WTC11 (cell line): Measurements from ENCODE around the gene CENPQ. TPM values are rescaled to one million over a fixed set of nuclear protein-coding genes. Genes with fewer than 3 reads are reported as not detected.
"Not testable (repeated sequence)": the region's sequence is repeated elsewhere in the genome, so short reads cannot be mapped to it uniquely, and the experiment has no call there.

Experiments
- ATAC-seq: fragments of 200-7000 bp; cut with Tn5 transposase; 2 replicates; pipeline ENCODE4 v1.10.0; 2021; ENCODE audit warnings: mild to moderate bottlenecking, moderate library complexity
- CTCF ChIA-PET: fragments of 300-600 bp; sonication (Branson Sonifier 250); formaldehyde crosslinking; loops from one replicate; lab custom pipeline; 2021; ENCODE audit warnings: antibody characterized with exemption; lab: Charles Lee
- POLR2A ChIA-PET: fragments of 350-600 bp; sonication (Branson Sonifier 250); formaldehyde crosslinking; loops from one replicate; lab custom pipeline; 2021; ENCODE audit warnings: antibody characterized with exemption; lab: Charles Lee
- DNase-seq: peaks from one replicate; pipeline ENCODE4 v3.0.0; 2021; ENCODE audit warnings: low spot score
- H3K27ac Mint-ChIP-seq: 2 replicates; pipeline ENCODE4 v1.8.0; 2021; ENCODE audit warnings: mixed read lengths
- H3K27me3 Mint-ChIP-seq: 2 replicates; pipeline ENCODE4 v1.8.0; 2021; ENCODE audit warnings: low read depth, mild to moderate bottlenecking, moderate library complexity, mixed read lengths
- H3K36me3 Mint-ChIP-seq: 2 replicates; pipeline ENCODE4 v1.8.0; 2021; ENCODE audit warnings: mixed read lengths
- H3K4me1 Mint-ChIP-seq: 2 replicates; pipeline ENCODE4 v1.8.0; 2022; ENCODE audit warnings: mixed read lengths
- H3K4me3 Mint-ChIP-seq: 2 replicates; pipeline ENCODE4 v1.8.0; 2021; ENCODE audit warnings: mild to moderate bottlenecking, moderate library complexity, mixed read lengths
- H3K9me3 Mint-ChIP-seq: 2 replicates; pipeline ENCODE4 v1.8.0; 2021; ENCODE audit warnings: mixed read lengths
- CREM ChIP-seq: sonication (generic); formaldehyde crosslinking; IDR thresholded peaks from 2 replicates; pipeline ENCODE4 v1.8.1; 2022; ENCODE audit warnings: mild to moderate bottlenecking, missing genetic modification reagents, moderate library complexity
- ELF4 ChIP-seq: sonication (generic); formaldehyde crosslinking; IDR thresholded peaks from 2 replicates; pipeline ENCODE4 v1.8.1; 2022; ENCODE audit warnings: low read depth, mild to moderate bottlenecking, moderate library complexity, missing genetic modification reagents
- EMX1 ChIP-seq: fragments of 250-450 bp; sonication (Bioruptor Pico); IDR thresholded peaks from 2 replicates; pipeline ENCODE4 v1.8.0; 2021; ENCODE audit warnings: mild to moderate bottlenecking
- GABPB1 ChIP-seq: sonication (generic); formaldehyde crosslinking; IDR thresholded peaks from 2 replicates; pipeline ENCODE4 v1.8.1; 2023; ENCODE audit warnings: mild to moderate bottlenecking, missing genetic modification reagents
- GRHL2 ChIP-seq: fragments of 250-450 bp; sonication (Bioruptor Pico); IDR thresholded peaks from 2 replicates; pipeline ENCODE4 v1.8.0; 2022; ENCODE audit warnings: mild to moderate bottlenecking, moderate library complexity; ENCODE audit not compliant: insufficient replicate concordance, severe bottlenecking
- MYBL2 ChIP-seq: sonication (generic); formaldehyde crosslinking; IDR thresholded peaks from 2 replicates; pipeline ENCODE4 v1.8.1; 2023; ENCODE audit warnings: mild to moderate bottlenecking, moderate library complexity, missing genetic modification reagents
- NFYB ChIP-seq: sonication (generic); formaldehyde crosslinking; conservative IDR thresholded peaks from 2 replicates; pipeline ENCODE4 v1.8.0; 2022; ENCODE audit warnings: low read depth, missing genetic modification reagents
- TP53 ChIP-seq: sonication (generic); formaldehyde crosslinking; IDR thresholded peaks from 2 replicates; pipeline ENCODE4 v1.8.1; 2023; ENCODE audit warnings: mild to moderate bottlenecking, missing genetic modification reagents
- ZNF423 ChIP-seq: fragments of 250-450 bp; sonication (Bioruptor Pico); IDR thresholded peaks from 2 replicates; pipeline ENCODE4 v2.1.2; 2022; ENCODE audit warnings: mild to moderate bottlenecking, moderate library complexity
- total RNA-seq: library from RNA; stranded (reverse); gene quantifications from 3 replicates; pipeline ENCODE4 v1.2.3, GENCODE V29; 2021
- TF ChIP-seq, protein P1 (sequence below): sonication (generic); formaldehyde crosslinking; IDR thresholded peaks from 2 replicates; pipeline ENCODE4 v1.8.1; 2023; ENCODE audit warnings: mild to moderate bottlenecking, missing genetic modification reagents, moderate library complexity
- TF ChIP-seq, protein P2 (sequence below): sonication (generic); formaldehyde crosslinking; IDR thresholded peaks from 2 replicates; pipeline ENCODE4 v1.8.0; 2022; ENCODE audit warnings: mild to moderate bottlenecking, missing genetic modification reagents
- TF ChIP-seq, protein P3 (sequence below): sonication (generic); formaldehyde crosslinking; IDR thresholded peaks from 2 replicates; pipeline ENCODE4 v1.8.1; 2022; ENCODE audit warnings: low read depth, missing genetic modification reagents, borderline replicate concordance
- TF ChIP-seq, protein P4 (sequence below): fragments of 250-450 bp; sonication (Bioruptor Pico); IDR thresholded peaks from 2 replicates; pipeline ENCODE4 v1.9.0; 2021; ENCODE audit warnings: moderate library complexity, mild to moderate bottlenecking, inconsistent platforms, borderline replicate concordance
- TF ChIP-seq, protein P5 (sequence below): sonication (generic); formaldehyde crosslinking; IDR thresholded peaks from 2 replicates; pipeline ENCODE4 v1.8.0; 2022; ENCODE audit warnings: mild to moderate bottlenecking, missing genetic modification reagents

CENPQ gene
- total RNA-seq, 1 experiment from 2014 or later: 14.2 TPM

DNA sequence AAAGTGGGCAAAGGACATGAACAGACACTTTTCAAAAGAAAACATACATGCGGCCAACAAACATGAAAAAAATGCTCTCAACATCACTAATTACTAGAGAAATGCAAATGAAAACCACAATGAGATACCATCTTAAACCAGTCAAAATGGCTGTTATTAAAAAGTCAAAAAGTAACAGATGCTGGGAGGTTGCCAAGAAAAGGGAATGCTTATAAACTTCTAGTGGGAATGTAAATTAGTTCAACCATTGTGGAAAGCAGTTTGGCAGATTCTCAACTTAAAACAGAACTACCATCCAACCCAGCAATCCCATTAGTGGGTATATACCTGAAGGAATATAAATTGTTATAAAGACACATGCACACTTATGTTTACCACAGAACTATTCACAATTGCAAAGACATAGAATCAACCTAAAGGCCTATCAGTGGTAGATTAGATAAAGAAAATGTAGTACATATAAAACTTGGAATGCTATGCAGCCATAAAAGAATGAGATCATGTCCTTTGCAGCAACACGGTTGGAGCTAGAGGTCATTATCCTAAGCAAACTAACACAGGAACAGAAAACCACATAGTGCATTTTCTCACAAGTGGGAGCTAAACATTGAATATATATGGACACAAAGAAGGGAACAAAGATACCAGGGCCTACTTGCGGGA lies 16.3 kb downstream of the CENPQ start:
- H3K27ac Mint-ChIP-seq: no peak overlapping the region
- ATAC-seq (no peak), DNase-seq (no peak)
- POLR2A ChIA-PET: no interaction called here
- H3K36me3 Mint-ChIP-seq: peaks cover 74% of the 10 kb centered on the region
- no peak overlapping the region for H3K4me3 Mint-ChIP-seq
- peaks cover 33% of the 10 kb centered on the region for H3K9me3 Mint-ChIP-seq
- H3K27me3 Mint-ChIP-seq: no peaks in the 10 kb centered on the region
- CTCF ChIA-PET: no interaction called here
- TF ChIP-seq EMX1 (CRISPR knock-in tag) (no peak), GABPB1 (CRISPR knock-in tag) (no peak), NFYB (no peak)
- TF ChIP-seq, protein P1, sequence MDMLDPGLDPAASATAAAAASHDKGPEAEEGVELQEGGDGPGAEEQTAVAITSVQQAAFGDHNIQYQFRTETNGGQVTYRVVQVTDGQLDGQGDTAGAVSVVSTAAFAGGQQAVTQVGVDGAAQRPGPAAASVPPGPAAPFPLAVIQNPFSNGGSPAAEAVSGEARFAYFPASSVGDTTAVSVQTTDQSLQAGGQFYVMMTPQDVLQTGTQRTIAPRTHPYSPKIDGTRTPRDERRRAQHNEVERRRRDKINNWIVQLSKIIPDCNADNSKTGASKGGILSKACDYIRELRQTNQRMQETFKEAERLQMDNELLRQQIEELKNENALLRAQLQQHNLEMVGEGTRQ: no peak
- no peaks in the 10 kb centered on the region for H3K4me1 Mint-ChIP-seq

DNA sequence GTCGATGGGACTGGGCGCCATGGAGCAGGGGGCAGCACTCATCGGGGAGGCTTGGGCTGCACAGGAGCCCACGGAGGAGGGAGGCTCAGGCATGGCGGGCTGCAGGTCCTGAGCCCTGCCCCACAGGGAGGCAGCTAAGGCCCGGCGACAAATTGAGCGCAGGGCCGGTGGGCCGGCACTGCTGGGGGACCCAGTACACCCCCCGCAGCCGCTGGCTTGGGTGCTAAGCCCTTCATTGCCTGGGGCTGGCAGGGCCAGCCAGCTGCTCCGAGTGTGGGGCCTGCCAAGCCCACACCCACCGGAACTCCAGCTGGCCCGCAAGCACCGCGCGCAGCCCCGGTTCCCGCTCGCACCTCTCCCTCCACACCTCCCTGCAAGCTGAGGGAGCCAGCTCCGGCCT lies 18.7 kb downstream of the CENPQ start:
- H3K36me3 Mint-ChIP-seq: peaks cover 57% of the 10 kb centered on the region
- CTCF ChIA-PET: not testable (repeated sequence)
- H3K9me3 Mint-ChIP-seq: peaks cover 22% of the 10 kb centered on the region

DNA sequence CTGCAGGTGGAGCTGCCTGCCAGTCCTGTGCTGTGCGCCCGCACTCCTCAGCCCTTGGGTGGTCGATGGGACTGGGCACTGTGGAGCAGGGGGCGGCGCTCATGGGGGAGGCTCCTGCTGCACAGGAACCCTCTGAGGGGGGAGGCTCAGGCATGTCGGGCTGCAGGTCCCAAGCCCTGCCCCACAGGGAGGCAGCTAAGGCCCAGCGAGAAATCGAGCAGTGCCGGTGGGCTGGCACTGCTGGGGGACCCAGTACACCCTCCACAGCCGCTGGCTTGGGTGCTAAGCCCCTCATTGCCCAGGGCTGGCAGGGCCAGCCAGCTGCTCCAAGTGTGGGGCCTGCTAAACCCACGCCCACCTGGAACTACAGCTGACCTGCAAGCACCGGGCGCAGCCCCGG lies 20.2 kb downstream of the CENPQ start:
- H3K27me3 Mint-ChIP-seq, H3K4me3 Mint-ChIP-seq, POLR2A ChIA-PET, CTCF ChIA-PET, H3K27ac Mint-ChIP-seq, H3K4me1 Mint-ChIP-seq, DNase-seq, ATAC-seq: not testable (repeated sequence)
- Mint-ChIP-seq H3K9me3 (peaks cover 22% of the 10 kb centered on the region), H3K36me3 (peaks cover 50% of the 10 kb centered on the region)

More for the DNA sequence above, 18.7 kb downstream of the CENPQ start:
- H3K27ac Mint-ChIP-seq, H3K4me3 Mint-ChIP-seq, H3K4me1 Mint-ChIP-seq, DNase-seq, ATAC-seq, POLR2A ChIA-PET, H3K27me3 Mint-ChIP-seq: not testable (repeated sequence)

DNA sequence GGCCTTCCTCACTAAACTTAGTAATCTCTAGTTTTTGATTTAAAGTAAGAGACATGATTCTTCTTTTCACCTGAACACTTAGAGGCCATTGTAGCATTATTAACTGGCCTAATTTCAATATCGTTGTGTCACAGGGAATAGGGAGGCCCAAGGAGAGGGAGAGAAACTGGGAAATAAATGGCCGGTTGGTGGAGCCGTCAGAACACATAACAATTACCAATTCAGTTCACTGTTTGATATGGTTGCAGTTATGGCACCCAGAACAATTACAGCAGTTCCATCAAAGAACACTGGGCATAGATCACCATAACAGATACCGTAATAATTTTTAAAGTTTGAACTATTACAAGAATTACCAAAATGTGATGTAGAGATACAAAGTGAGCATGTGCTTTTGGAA lies 27.5 kb downstream of the CENPQ start:
- POLR2A ChIA-PET: no interaction called here
- no peaks in the 10 kb centered on the region for H3K4me1 Mint-ChIP-seq
- CTCF ChIA-PET: no interaction called here
- no peak for TF ChIP-seq ELF4 (CRISPR knock-in tag)
- TF ChIP-seq, protein P2, sequence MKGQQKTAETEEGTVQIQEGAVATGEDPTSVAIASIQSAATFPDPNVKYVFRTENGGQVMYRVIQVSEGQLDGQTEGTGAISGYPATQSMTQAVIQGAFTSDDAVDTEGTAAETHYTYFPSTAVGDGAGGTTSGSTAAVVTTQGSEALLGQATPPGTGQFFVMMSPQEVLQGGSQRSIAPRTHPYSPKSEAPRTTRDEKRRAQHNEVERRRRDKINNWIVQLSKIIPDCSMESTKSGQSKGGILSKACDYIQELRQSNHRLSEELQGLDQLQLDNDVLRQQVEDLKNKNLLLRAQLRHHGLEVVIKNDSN (CRISPR knock-in tag): no peak
- no peak for TF ChIP-seq MYBL2 (CRISPR knock-in tag)
- TF ChIP-seq, protein P3, sequence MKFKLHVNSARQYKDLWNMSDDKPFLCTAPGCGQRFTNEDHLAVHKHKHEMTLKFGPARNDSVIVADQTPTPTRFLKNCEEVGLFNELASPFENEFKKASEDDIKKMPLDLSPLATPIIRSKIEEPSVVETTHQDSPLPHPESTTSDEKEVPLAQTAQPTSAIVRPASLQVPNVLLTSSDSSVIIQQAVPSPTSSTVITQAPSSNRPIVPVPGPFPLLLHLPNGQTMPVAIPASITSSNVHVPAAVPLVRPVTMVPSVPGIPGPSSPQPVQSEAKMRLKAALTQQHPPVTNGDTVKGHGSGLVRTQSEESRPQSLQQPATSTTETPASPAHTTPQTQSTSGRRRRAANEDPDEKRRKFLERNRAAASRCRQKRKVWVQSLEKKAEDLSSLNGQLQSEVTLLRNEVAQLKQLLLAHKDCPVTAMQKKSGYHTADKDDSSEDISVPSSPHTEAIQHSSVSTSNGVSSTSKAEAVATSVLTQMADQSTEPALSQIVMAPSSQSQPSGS (CRISPR knock-in tag): no peak
- no peak for TF ChIP-seq ZNF423 (CRISPR knock-in tag)
- no peak for TF ChIP-seq CREM
- no peak for TF ChIP-seq TP53 (CRISPR knock-in tag)
- TF ChIP-seq, protein P4, sequence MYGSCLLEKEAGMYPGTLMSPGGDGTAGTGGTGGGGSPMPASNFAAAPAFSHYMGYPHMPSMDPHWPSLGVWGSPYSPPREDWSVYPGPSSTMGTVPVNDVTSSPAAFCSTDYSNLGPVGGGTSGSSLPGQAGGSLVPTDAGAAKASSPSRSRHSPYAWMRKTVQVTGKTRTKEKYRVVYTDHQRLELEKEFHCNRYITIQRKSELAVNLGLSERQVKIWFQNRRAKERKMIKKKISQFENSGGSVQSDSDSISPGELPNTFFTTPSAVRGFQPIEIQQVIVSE (CRISPR knock-in tag): no peak
- no peak for TF ChIP-seq GRHL2
- TF ChIP-seq, protein P5, sequence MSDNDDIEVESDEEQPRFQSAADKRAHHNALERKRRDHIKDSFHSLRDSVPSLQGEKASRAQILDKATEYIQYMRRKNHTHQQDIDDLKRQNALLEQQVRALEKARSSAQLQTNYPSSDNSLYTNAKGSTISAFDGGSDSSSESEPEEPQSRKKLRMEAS (CRISPR knock-in tag): no peak
- peaks cover 36% of the 10 kb centered on the region for H3K36me3 Mint-ChIP-seq
- DNase-seq (no peak), ATAC-seq (no peak)
- H3K4me3 Mint-ChIP-seq: no peak overlapping the region
- no peaks in the 10 kb centered on the region for H3K27me3 Mint-ChIP-seq
- no peak overlapping the region for H3K27ac Mint-ChIP-seq
- no peaks in the 10 kb centered on the region for H3K9me3 Mint-ChIP-seq
